ENCODE data around the gene CAB39L. TPM values are rescaled to one million over a fixed set of nuclear protein-coding genes. Genes with fewer than 3 reads are reported as not detected.
A peak's percentile ranks its signal among the peaks of the same experiment; 100 is the strongest.
"Not testable (repeated sequence)": the region's sequence is repeated elsewhere in the genome, so short reads cannot be mapped to it uniquely, and the experiment has no call there.

CAB39L gene
- total and polyA plus RNA-seq, 2 donors: 7.6 to 7.9 TPM

GRCh38 chr13:49298903-49299605 lies 144.8 kb downstream of the CAB39L start:
- H3K27me3 ChIP-seq (ENCODE audit: control insufficient read depth in 2 of 2, insufficient read depth in 1 of 2, low read length in 1 of 2): no peaks in the 10 kb centered on the region
- DNase-seq (ENCODE audit: low read depth in 6 of 9, low spot score in 9 of 9): no peak
- no peak overlapping the region for H3K4me3 ChIP-seq (ENCODE audit: low read length in 2 of 2)
- no peaks in the 10 kb centered on the region for H3K9me3 ChIP-seq (ENCODE audit: control insufficient read depth in 2 of 2, insufficient read depth in 1 of 2, low read length in 1 of 2)
- no peaks in the 10 kb centered on the region for H3K36me3 ChIP-seq (ENCODE audit: control insufficient read depth in 2 of 2, insufficient read depth in 2 of 2, low read length in 1 of 2)
- 97% methylated on average over 7 of the region's 7 CpGs for WGBS
- H3K27ac ChIP-seq (ENCODE audit: low read depth in 1 of 2, low read length in 1 of 2): no peak overlapping the region
- peaks cover 0 to 22% of the 10 kb centered on the region in 2 donors for H3K4me1 ChIP-seq (ENCODE audit: control insufficient read depth in 2 of 2, insufficient read depth in 2 of 2, low read length in 2 of 2)

GRCh38 chr13:49298416-49298815 lies 145.4 kb downstream of the CAB39L start:
- no peaks in the 10 kb centered on the region for H3K9me3 ChIP-seq (ENCODE audit: control insufficient read depth in 2 of 2, insufficient read depth in 1 of 2, low read length in 1 of 2)
- DNase-seq (ENCODE audit: low read depth in 6 of 9, low spot score in 9 of 9): no peak
- no peak overlapping the region for H3K4me3 ChIP-seq (ENCODE audit: low read length in 2 of 2)
- no peaks in the 10 kb centered on the region for H3K27me3 ChIP-seq (ENCODE audit: control insufficient read depth in 2 of 2, insufficient read depth in 1 of 2, low read length in 1 of 2)
- H3K4me1 ChIP-seq (ENCODE audit: control insufficient read depth in 2 of 2, insufficient read depth in 2 of 2, low read length in 2 of 2): peaks cover 0 to 18% of the 10 kb centered on the region in 2 donors
- no peaks in the 10 kb centered on the region for H3K36me3 ChIP-seq (ENCODE audit: control insufficient read depth in 2 of 2, insufficient read depth in 2 of 2, low read length in 1 of 2)
- H3K27ac ChIP-seq (ENCODE audit: low read depth in 1 of 2, low read length in 1 of 2): no peak overlapping the region

GRCh38 chr13:49297338-49297737 lies 146.5 kb downstream of the CAB39L start:
- DNase-seq (ENCODE audit: low read depth in 6 of 9, low spot score in 9 of 9): no peak

GRCh38 chr13:49296659-49297058 lies 147.2 kb downstream of the CAB39L start:
- Histone ChIP-seq H3K27me3 (ENCODE audit: control insufficient read depth in 2 of 2, insufficient read depth in 1 of 2, low read length in 1 of 2) (no peaks in the 10 kb centered on the region), H3K27ac (ENCODE audit: low read depth in 1 of 2, low read length in 1 of 2) (no peak overlapping the region), H3K36me3 (ENCODE audit: control insufficient read depth in 2 of 2, insufficient read depth in 2 of 2, low read length in 1 of 2) (peaks cover 2 to 5% of the 10 kb centered on the region in 2 donors), H3K9me3 (ENCODE audit: control insufficient read depth in 2 of 2, insufficient read depth in 1 of 2, low read length in 1 of 2) (no peaks in the 10 kb centered on the region), H3K4me3 (ENCODE audit: low read length in 2 of 2) (no peak overlapping the region), H3K4me1 (ENCODE audit: control insufficient read depth in 2 of 2, insufficient read depth in 2 of 2, low read length in 2 of 2) (peaks cover 0 to 7% of the 10 kb centered on the region in 2 donors)
- WGBS: 96% methylated on average over 2 of the region's 2 CpGs
- no peak for DNase-seq (ENCODE audit: low read depth in 6 of 9, low spot score in 9 of 9)

More at GRCh38 chr13:49297338-49297737, 146.5 kb downstream of the CAB39L start:
- Histone ChIP-seq H3K4me3 (ENCODE audit: low read length in 2 of 2) (no peak overlapping the region), H3K9me3 (ENCODE audit: control insufficient read depth in 2 of 2, insufficient read depth in 1 of 2, low read length in 1 of 2) (no peaks in the 10 kb centered on the region), H3K36me3 (ENCODE audit: control insufficient read depth in 2 of 2, insufficient read depth in 2 of 2, low read length in 1 of 2) (peaks cover 2 to 5% of the 10 kb centered on the region in 2 donors), H3K27me3 (ENCODE audit: control insufficient read depth in 2 of 2, insufficient read depth in 1 of 2, low read length in 1 of 2) (no peaks in the 10 kb centered on the region), H3K27ac (ENCODE audit: low read depth in 1 of 2, low read length in 1 of 2) (no peak overlapping the region), H3K4me1 (ENCODE audit: control insufficient read depth in 2 of 2, insufficient read depth in 2 of 2, low read length in 2 of 2) (peaks cover 0 to 13% of the 10 kb centered on the region in 2 donors)
- WGBS: 97% methylated on average over 4 of the region's 4 CpGs

- no peak overlapping the region for H3K4me3 ChIP-seq (ENCODE audit: low read length in 2 of 2)
- DNase-seq (ENCODE audit: low read depth in 6 of 9, low spot score in 9 of 9): no peak
- WGBS: 86% methylated on average over 6 of the region's 6 CpGs
- H3K27ac ChIP-seq (ENCODE audit: low read depth in 1 of 2, low read length in 1 of 2): no peak overlapping the region
- peaks cover 0 to 2% of the 10 kb centered on the region in 2 donors for H3K4me1 ChIP-seq (ENCODE audit: control insufficient read depth in 2 of 2, insufficient read depth in 2 of 2, low read length in 2 of 2)
- H3K27me3 ChIP-seq (ENCODE audit: control insufficient read depth in 2 of 2, insufficient read depth in 1 of 2, low read length in 1 of 2): no peaks in the 10 kb centered on the region
- H3K36me3 ChIP-seq (ENCODE audit: control insufficient read depth in 2 of 2, insufficient read depth in 2 of 2, low read length in 1 of 2): peaks cover 2 to 5% of the 10 kb centered on the region in 2 donors
- no peaks in the 10 kb centered on the region for H3K9me3 ChIP-seq (ENCODE audit: control insufficient read depth in 2 of 2, insufficient read depth in 1 of 2, low read length in 1 of 2)
Measured at GRCh38 chr13:49295244-49295643, 148.6 kb downstream of the CAB39L start.

- not testable (repeated sequence) for H3K4me1 ChIP-seq (ENCODE audit: control insufficient read depth in 2 of 2, insufficient read depth in 2 of 2, low read length in 2 of 2); H3K9me3 ChIP-seq (ENCODE audit: control insufficient read depth in 2 of 2, insufficient read depth in 1 of 2, low read length in 1 of 2); DNase-seq (ENCODE audit: low read depth in 6 of 9, low spot score in 9 of 9); H3K27ac ChIP-seq (ENCODE audit: low read depth in 1 of 2, low read length in 1 of 2); H3K4me3 ChIP-seq (ENCODE audit: low read length in 2 of 2); H3K36me3 ChIP-seq (ENCODE audit: control insufficient read depth in 2 of 2, insufficient read depth in 2 of 2, low read length in 1 of 2); H3K27me3 ChIP-seq (ENCODE audit: control insufficient read depth in 2 of 2, insufficient read depth in 1 of 2, low read length in 1 of 2)
- WGBS: 97% methylated on average over 6 of the region's 6 CpGs
Measured at GRCh38 chr13:49294723-49295122, 149.1 kb downstream of the CAB39L start.

GRCh38 chr13:49292742-49293486 lies 150.9 kb downstream of the CAB39L start:
- Histone ChIP-seq H3K36me3 (ENCODE audit: control insufficient read depth in 2 of 2, insufficient read depth in 2 of 2, low read length in 1 of 2) (peaks cover 2 to 5% of the 10 kb centered on the region in 2 donors), H3K27me3 (ENCODE audit: control insufficient read depth in 2 of 2, insufficient read depth in 1 of 2, low read length in 1 of 2) (no peaks in the 10 kb centered on the region), H3K4me1 (ENCODE audit: control insufficient read depth in 2 of 2, insufficient read depth in 2 of 2, low read length in 2 of 2) (peaks cover 0 to under 1% of the 10 kb centered on the region in 2 donors), H3K27ac (ENCODE audit: low read depth in 1 of 2, low read length in 1 of 2) (no peak overlapping the region), H3K4me3 (ENCODE audit: low read length in 2 of 2) (no peak overlapping the region), H3K9me3 (ENCODE audit: control insufficient read depth in 2 of 2, insufficient read depth in 1 of 2, low read length in 1 of 2) (no peaks in the 10 kb centered on the region)
- DNase-seq (ENCODE audit: low read depth in 6 of 9, low spot score in 9 of 9): peak in 1 of 9 donors; percentile 22
- WGBS: 36% methylated on average over 6 of the region's 6 CpGs

- no peak for DNase-seq (ENCODE audit: low read depth in 6 of 9, low spot score in 9 of 9)
- Histone ChIP-seq H3K9me3 (ENCODE audit: control insufficient read depth in 2 of 2, insufficient read depth in 1 of 2, low read length in 1 of 2) (no peaks in the 10 kb centered on the region), H3K4me3 (ENCODE audit: low read length in 2 of 2) (no peak overlapping the region), H3K36me3 (ENCODE audit: control insufficient read depth in 2 of 2, insufficient read depth in 2 of 2, low read length in 1 of 2) (peaks cover 2 to 5% of the 10 kb centered on the region in 2 donors), H3K27ac (ENCODE audit: low read depth in 1 of 2, low read length in 1 of 2) (no peak overlapping the region), H3K4me1 (ENCODE audit: control insufficient read depth in 2 of 2, insufficient read depth in 2 of 2, low read length in 2 of 2) (no peaks in the 10 kb centered on the region), H3K27me3 (ENCODE audit: control insufficient read depth in 2 of 2, insufficient read depth in 1 of 2, low read length in 1 of 2) (no peaks in the 10 kb centered on the region)
Measured at GRCh38 chr13:49288458-49288857, 155.4 kb downstream of the CAB39L start.

- Histone ChIP-seq H3K9me3 (ENCODE audit: control insufficient read depth in 2 of 2, insufficient read depth in 1 of 2, low read length in 1 of 2) (no peaks in the 10 kb centered on the region), H3K4me3 (ENCODE audit: low read length in 2 of 2) (no peak overlapping the region), H3K27ac (ENCODE audit: low read depth in 1 of 2, low read length in 1 of 2) (no peak overlapping the region), H3K4me1 (ENCODE audit: control insufficient read depth in 2 of 2, insufficient read depth in 2 of 2, low read length in 2 of 2) (no peaks in the 10 kb centered on the region), H3K27me3 (ENCODE audit: control insufficient read depth in 2 of 2, insufficient read depth in 1 of 2, low read length in 1 of 2) (no peaks in the 10 kb centered on the region), H3K36me3 (ENCODE audit: control insufficient read depth in 2 of 2, insufficient read depth in 2 of 2, low read length in 1 of 2) (peaks cover 0 to 4% of the 10 kb centered on the region in 2 donors)
- WGBS: 97% methylated on average over 1 of the region's 1 CpG
- DNase-seq (ENCODE audit: low read depth in 6 of 9, low spot score in 9 of 9): no peak
Measured at GRCh38 chr13:49287995-49288394, 155.9 kb downstream of the CAB39L start.
